Measurements from ENCODE around the gene UMPS.

GRCh38 chr3:124780356-124780755, 50.1 kb downstream of the UMPS start:
- TF ChIP-seq POLR2A (IDR thresholded peaks at IDR 0.05) = no peak
- TF ChIP-seq CTCF (IDR thresholded peaks at IDR 0.05) = no peak
- TF ChIP-seq EP300 (IDR thresholded peaks at IDR 0.05) = no peak

Data from ovary (tissue), 3 donors.